ENCODE data around the gene STYXL2.

GRCh38 chr1:167104256-167104633 lies 10.4 kb downstream of the STYXL2 start:
- TF ChIP-seq MAX (IDR thresholded peaks at IDR 0.05) (no peak), CTCF (IDR thresholded peaks at IDR 0.05; ENCODE audit: control extremely low read depth in 1 of 3, insufficient read depth in 1 of 3, low read depth in 1 of 3, low read length in 3 of 3) (no peak), TAF1 (IDR thresholded peaks at IDR 0.05; ENCODE audit: low read depth, low read length) (no peak), EP300 (IDR thresholded peaks at IDR 0.05; ENCODE audit: borderline replicate concordance in 1 of 2, low read depth in 2 of 2, low read length in 2 of 2) (no peak), YY1 (IDR thresholded peaks at IDR 0.05; ENCODE audit: low read depth, low read length) (no peak), POLR2A (IDR thresholded peaks at IDR 0.05; ENCODE audit: control extremely low read depth in 1 of 2, low read depth in 2 of 2, low read length in 2 of 2) (no peak), ATF3 (IDR thresholded peaks at IDR 0.05; ENCODE audit: insufficient read depth, low read depth, low read length) (no peak), GABPA (IDR thresholded peaks at IDR 0.05; ENCODE audit: borderline replicate concordance, insufficient read depth, low read length) (no peak), CHD1 (IDR thresholded peaks at IDR 0.05; ENCODE audit: low read depth, low read length) (no peak), EZH2 (IDR thresholded peaks at IDR 0.05; ENCODE audit: low read depth, low read length, severe bottlenecking) (no peak), SP4 (IDR thresholded peaks at IDR 0.05; ENCODE audit: low read length) (no peak)
